Activated CD4-positive, alpha-beta T cell treated with anti-CD3 and anti-CD28 coated beads, Interleukin-2, Interleukin-6, amounts not matched to agents 100 ng/mL and 50 ng/mL, durations not matched to agents 16 hours and 8 hours (primary cell): ENCODE results near the gene AREG.
"Not testable (repeated sequence)": the region's sequence is repeated elsewhere in the genome, so short reads cannot be mapped to it uniquely, and the experiment has no call there.

Experiments used
- DNase-seq: peaks from one replicate; pipeline ENCODE4 v3.0.0-alpha.2; 2020

AREG gene, protein sequence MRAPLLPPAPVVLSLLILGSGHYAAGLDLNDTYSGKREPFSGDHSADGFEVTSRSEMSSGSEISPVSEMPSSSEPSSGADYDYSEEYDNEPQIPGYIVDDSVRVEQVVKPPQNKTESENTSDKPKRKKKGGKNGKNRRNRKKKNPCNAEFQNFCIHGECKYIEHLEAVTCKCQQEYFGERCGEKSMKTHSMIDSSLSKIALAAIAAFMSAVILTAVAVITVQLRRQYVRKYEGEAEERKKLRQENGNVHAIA

DNA sequence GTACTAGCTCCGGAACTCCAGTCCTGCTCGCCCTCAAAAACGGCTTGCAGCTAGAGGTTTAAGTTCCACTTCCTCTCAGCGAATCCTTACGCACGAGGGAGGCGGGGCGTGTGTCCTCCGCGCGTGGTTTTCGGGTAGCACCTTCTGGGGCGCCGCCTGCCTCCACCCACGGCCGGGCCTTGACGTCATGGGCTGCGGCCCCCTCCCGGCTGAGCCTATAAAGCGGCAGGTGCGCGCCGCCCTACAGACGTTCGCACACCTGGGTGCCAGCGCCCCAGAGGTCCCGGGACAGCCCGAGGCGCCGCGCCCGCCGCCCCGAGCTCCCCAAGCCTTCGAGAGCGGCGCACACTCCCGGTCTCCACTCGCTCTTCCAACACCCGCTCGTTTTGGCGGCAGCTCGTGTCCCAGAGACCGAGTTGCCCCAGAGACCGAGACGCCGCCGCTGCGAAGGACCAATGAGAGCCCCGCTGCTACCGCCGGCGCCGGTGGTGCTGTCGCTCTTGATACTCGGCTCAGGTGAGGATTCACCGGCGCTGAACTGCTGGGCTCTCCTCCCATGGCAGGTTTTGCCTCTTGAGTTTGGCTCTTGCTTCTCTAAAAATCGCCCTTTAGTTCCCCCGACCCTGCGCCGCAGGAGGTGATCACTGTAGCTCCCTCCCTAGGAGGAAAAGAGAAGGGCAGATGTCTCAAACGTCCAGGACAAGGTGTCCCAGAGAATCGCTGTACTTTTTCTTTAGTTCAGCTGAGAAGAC lies at the start of gene AREG:
Gene AREG, plus strand, starts transcription at position 246 of the 752 bp plus-strand sequence. Its CDS starts 210 bp downstream, at position 456.
- DNase-seq, result peak; percentile 75

DNA sequence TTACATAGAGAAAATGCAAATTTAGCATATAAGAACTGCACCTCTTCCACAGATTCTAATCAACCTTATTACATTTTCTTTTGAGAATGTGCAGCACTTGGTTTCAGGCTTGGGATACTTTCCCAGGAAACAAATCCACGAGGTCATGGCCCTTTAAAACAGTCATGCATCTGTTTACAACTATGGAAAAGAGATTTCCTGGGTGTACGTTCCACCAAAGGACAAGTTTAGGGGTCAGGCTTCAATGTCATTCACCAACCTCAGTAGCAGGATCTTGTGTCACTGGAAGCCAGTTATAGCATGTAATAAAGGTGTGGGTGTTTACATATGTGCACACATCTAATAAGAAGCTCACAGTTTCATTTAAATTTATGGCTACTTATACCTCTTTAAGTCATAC lies 49.3 kb upstream of the AREG start:
- DNase-seq, result no peak

DNA sequence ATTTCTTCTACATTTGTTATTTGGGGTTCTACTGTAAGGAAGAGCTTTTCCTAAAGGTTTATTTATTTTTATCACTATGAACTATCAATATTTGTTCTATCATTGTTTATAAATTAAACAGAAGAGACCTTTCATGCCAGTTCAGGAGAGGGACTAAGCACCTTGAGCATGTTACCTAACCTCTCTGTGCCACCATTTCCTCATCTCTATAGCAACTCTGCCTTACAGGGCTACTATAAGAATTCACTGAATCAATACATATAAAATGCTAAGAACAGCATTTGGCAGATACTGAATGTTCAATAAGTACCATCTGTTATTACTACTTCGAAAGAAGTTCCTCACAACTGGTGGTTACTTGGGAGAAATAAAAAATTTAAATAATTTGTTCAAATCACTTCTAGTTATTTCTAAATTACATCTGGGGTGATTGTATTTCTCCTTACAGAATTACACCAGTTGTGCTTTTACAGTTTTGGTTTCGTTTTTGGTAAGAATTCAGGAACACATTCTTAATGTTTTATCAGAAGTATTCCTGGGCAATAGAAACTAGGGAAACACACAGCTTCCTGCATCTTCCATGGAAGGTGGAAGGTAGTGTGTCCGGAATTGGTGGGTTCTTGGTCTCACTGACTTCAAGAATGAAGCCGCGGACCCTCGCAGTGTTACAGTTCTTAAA lies 47.0 kb upstream of the AREG start:
- peak; percentile 15 for DNase-seq

DNA sequence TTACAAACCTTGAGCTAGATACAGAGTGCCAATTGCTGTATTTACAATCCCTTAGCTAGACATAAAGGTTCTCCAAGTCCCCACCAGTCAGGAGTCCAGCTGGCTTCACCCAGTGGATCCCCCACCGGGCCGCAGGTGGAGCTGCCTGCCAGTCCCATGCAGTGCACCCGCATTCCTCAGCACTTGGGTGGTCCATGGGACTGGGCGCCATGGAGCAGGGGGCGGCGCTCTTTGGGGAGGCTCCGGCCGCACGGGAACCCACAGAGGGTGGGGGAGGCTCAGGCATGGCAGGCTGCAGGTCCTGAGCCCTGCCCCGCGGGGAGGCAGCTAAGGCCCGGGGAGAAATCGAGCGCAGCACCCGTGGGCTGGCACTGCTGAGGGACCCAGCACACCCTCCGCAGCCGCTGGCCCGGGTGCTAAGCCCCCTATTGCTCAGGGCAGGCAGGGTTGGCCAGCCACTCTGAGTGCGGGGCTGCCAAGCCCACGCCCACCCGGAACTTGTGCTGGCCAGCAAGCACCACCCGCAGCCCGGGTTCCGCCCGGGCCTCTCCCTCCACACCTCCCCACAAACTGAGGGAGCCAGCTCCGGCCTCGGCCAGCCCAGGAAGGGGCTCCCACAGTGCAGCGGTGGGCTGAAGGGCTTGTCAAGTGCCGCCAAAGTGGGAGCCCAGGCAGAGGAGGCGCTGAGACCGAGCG lies 45.9 kb upstream of the AREG start:
- DNase-seq, result not testable (repeated sequence)

DNA sequence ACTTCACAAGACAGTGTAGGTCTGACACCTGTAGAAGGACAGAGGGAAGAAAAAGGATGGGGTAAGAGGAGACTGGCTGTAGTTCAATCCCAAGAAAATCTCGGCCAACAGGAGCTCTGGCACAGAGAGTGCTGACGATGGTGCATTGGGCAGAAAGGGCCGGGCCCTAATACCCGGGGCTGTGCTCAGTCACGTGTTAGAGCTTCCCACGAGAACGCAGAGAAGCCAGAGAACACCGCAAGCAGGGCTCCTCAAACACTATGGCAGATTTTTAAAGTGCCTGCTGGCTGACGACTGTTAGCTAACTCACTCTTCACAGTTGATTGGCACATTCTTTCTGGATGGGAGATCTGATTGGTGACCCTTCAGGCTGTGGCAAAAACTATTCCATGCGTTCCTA lies 44.5 kb upstream of the AREG start:
- DNase-seq, result no peak

DNA sequence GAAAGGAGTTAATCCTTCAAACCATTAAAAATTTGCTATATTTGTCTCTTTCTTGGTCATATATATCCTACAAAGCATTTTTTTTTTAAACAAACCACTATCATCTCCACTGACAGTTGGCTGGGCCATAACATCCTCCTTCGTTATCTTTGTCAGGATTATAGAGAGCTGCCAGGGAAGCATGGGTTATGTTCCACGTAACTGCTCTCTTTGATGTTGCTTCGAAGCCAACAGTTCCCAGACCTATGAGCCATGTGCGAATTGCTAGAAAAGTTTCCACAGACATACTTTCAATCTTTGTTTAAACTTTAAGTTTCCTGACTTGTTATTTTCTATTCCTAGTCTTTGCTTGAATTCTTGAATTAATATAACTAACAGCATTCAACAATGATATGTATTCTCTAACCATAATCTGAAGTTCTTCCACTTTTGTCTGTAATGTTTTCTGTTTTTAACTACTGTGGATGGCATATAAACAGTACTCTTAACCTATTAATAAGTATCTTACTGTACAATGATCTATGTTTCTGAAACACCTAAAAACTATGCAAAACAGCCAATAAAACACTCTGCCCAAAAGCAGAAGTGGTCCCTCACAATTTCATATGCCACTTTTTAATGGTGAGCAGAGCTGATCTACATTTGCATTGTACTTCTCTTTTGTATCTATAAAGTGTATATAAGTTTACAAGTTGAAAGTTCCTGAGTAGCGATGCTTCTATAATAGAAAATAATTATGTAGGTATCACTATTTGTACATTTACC lies 42.1 kb upstream of the AREG start:
- DNase-seq, result no peak

DNA sequence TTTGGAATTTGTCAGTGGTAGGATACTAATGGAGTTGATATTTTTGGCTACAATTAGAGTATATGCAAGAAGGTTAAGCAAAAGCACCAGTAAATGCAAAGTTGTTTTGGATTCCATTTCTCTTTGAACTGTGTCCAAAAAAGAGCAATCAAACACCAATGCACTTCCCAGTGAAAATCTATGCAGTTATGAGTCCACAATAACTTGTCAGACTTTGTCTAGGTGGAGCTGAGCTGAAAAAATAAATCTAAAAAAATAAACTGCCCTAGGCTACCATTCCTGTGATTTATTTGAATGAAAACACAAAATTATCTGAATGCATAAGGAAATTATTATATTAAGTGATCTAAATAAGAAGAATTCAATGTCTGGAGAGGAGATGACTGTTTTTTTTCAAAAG lies 37.0 kb upstream of the AREG start:
- no peak for DNase-seq

DNA sequence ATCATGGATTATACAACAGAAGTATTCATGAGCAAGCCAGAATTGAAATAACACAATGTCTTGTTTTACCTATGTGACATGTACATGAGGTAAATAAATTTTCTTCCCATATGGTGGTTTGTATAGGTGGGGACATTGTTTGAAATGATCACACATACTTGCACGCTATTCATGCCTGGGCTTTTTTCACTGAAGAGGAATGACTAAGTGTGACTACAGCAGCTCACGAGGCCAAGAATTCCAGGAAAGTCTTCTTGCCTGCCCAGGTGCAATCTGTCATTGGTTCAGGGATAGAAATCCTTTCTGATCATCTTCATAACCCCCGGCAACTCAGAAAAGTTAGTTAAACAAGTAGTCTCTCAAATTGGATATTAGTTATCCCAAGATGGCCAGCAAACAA lies 36.3 kb upstream of the AREG start:
- no peak for DNase-seq

DNA sequence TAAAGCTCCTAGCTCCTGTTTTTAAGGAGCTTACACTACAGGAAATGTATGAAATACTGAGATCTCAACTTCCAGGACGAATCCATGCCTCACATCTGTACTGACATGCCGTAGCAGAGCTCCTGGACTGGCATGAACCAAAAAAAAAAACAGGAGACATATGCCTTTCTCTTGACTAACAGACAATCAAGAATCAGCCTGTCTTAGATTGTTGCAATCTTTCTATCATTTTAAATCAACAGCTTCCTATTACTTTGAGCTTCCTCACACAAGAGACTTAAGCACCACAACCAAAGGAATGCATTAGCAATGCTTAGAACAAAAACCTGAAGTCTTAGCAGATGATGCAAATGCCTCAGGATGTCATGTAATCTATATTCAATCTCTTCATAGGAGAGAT lies 34.7 kb upstream of the AREG start:
- DNase-seq, result no peak

DNA sequence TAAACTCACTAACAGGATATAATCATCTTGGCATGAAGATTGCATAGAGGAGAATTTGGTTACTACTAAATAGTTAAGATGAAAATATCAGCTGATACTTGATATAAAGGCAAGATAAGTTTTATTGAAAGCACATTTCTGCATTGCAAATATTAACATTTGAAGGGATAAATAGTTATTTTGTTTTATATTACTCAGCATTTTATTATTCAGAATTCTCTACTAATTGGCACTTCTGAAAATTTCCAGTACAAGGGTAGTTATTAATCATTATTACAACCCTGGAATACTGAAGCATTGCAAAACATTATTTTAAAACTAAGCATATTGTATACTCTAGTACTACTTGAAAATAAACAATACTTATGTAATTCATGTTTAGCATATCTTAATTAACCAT lies 32.7 kb upstream of the AREG start:
- DNase-seq, result no peak

DNA sequence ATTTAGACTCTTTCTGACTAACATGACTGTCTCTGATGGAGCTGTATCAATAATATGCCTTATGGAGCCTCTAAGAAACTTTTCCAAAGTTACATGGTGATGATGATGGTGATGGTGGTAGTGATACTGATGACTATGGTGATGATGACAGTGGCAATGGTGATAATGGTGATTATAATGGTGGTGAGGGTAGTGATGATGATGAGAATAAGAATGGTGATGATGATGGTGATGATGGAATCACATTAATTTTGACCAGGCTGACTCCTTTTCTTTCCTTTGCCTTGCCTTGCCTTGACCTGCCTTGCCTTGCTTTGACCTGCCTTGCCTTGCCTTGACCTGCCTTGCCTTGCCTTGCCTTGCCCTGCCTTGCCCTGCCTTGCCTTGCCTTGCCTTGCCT lies 31.7 kb upstream of the AREG start:
- DNase-seq, result no peak

DNA sequence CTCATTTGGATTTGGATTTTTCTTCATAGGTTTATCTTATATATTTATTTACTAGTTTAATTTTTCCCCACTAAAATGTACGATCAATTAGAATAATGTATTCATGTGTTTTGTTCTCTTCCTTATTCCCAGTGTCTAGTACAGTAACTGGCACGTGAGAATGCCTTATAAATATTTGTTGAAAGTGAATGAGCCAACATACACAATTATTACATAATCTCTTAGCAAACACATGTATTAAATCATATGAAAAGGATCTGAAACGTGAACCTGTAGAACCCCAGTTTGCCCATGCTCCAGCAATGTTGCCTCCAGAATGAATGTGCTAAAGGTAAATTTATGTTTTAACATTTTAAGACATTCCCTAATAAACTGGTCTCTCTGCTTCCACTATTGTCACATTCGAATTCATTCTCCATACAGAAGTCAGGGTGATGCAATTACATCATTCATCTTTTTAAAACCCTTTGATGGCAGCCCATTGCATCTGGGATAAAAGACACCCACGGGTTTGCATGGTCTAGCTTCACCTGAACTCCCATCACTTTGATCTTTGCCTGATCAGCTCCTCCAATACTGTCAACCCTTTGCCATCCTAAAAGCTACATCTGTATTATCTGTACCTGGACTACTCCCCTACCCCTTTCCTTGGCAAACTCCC lies 30.7 kb upstream of the AREG start:
- DNase-seq, result no peak

DNA sequence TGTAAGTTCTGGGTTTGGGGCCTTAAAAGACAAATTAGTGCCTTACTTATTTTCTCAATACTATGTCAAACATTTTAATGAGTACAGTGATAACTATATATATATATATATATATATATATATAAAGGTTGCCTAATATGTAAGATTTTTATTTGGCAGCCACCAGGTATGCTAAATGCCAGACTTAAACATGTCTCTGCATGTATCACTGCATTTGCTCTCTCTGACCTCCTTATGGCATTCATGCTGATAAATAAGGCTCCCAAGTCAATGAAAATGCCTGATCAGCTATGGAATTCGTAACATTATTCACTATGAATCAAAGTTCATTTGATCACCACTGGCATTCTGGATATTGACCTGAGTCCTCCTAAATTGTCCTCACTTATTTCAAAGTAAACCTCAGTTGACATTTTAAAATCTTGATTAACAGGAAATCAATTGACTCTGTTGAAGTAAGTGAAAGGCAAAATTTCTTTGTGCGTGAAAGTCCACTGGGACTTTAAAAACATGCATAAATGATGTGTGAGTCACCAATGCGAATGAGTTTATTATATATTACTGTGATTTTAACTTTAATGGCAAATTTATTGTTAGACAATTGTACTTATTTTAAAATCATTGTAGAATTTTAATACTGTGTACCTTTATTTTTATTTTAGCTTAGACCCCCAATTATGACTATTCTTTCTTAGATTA lies 29.2 kb upstream of the AREG start:
- no peak for DNase-seq

DNA sequence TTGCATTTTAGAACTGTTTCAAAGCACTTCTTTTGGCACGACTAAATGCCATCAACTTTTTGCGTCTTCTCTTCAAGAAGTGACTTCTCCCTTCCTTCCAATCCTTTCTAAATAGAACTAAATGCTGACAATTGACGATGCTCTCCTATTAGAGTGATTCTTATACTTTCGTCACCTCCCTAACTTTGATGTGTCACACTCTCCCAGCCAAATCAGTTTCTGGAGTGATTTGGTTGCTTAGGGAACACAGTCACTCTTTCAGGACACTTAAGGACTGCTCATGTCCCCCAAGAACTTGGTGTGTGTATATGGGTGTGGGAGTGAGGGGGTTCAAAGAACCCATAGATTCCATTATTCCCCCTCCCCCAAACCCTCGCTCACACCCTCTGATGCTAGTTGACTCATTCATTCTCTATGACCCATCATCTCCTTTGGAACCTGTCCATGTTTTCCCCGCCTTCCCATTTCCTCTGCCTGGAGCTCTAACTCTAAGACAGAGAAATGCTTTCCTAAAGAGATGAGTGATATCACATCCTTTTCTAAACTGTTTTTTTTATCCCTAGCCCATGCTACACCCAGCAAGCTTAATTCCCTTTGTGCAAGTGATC lies 26.8 kb upstream of the AREG start:
- no peak for DNase-seq

DNA sequence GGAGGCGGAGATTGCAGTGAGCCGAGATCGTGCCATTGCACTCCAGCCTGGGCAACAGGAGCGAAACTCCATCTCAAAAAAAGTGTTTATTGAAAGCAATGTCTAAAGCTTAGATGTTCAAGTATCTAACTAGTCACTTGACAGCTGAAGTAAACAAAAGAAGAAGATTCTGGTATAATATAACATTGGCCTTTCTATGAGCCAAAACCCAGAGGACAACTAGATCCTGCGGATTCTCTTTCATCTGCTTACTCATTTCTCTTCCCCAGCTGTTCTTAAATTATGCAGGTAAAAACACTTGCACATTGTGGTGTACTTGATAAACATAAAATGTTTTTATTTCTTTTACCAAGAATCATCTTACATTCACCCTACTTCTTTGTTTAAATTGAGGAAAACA lies 24.1 kb upstream of the AREG start:
- no peak for DNase-seq

DNA sequence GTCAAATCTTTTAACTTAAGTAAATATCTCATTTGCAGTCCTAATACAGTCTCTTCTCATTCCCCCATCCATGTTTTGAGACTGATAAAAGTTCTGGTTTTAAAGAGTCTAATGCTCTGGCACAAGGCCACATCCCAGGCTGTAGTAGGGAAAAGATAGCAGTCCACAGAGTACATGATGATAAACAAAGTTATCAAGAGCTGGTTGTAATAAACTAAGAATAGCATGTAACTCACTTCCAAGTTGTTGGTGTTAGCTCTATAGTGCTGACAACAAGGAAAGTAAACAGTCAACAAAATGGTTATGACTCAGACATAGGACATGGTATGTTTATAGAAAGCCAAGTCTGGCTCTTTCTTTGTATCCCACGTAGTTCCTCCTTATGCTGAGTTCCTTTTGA lies 21.8 kb upstream of the AREG start:
- no peak for DNase-seq

DNA sequence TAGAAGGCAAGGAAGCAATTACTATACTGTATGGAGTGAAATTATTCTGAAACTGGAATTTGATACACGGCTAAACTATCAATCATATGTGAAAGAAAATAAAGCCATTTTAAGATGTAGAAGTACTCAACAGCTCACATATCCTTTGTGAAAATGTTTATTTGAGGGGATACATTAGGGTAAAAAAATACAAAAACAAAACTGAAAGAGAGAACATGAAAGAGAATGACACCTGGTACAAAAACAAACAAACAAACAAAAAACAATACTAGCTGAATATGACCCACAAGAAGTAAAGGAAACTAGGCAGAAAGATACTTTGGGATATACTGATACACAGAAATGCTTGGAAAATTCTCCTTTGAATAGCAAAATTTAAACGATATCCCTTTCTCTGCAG lies 20.8 kb upstream of the AREG start:
- no peak for DNase-seq

DNA sequence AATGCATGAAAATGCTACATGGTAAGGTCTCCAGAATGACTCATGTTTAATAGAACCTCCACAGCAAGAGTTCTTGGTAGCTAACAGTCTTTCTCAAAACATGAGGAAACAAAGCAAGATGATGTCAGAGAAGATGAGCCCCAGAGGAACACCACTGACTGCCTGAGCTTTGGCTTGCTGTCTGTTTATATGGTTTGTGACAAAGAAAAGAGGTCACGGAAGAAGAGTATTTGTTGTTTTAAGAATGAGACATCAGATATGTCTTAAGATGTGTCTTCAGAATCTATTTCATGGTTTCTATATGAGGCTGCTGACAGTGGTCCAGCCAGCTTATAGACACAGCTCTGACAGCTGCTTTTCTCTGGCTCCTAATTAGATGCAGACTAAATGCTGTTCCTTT lies 18.8 kb upstream of the AREG start:
- DNase-seq, result peak; percentile 8

DNA sequence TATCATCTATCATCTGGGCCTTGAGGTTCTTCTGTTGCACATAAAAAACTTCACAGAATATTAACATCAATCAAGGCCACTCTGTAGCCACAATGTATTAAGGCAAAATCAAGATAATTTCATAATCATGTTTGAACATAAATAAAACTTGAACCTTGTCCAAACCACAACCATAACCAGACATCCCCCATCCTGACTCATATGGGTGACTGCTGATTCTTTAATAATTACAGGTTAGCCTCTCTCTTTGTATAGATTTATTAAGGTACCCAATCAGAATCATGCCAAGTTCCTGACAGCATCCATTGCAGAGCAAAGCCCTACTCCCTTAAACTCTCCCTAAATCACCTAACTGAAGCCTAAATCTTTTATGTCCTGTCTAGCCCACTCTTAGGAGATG lies 16.7 kb upstream of the AREG start:
- no peak for DNase-seq

DNA sequence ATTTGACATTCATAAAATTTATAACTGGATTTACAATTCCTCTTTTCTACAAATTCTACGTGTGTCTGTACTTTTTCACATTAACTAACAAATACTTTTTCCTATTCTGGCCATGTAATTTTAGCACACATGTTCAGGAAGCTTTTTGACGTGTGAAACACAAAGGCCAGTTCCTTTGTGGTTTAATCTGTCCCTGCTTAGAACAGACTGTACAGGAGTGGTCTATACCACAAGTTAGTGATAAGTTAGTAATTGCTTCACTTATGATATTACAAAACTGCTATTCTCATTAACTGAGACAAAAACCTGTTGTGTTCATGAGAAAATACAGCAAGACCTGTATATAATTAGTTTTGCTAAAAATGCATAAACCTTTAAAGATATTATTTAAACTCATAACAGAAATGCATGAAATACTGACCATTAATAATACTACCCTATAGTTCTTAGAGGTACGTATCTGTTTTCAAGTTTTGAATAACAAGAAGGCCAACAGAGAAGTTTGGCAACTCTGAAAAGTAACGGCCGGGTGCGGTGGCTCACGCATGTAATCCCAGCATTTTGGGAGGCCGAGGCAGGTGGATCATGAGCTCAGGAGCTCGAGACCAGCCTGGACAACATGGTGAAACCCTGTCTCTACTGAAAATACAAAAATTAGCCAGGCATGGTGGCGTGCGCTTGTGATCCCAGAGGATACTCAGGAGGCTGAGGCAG lies 13.7 kb upstream of the AREG start:
- DNase-seq, result no peak
